Activated CD8-positive, alpha-beta T cell treated with anti-CD3 and anti-CD28 coated beads, Interleukin-2, amount 10 ng/mL, durations not matched to agents 7 days and 5 days (primary cell): ENCODE results near the gene EIPR1. TPM values are rescaled to one million over a fixed set of nuclear protein-coding genes. Genes with fewer than 3 reads are reported as not detected.
A peak's percentile ranks its signal among the peaks of the same experiment; 100 is the strongest.

ENCODE experiments used
- ATAC-seq: fragments of 150-1000 bp; cut with Tn5 transposase; one replicate; pipeline ENCODE4 v1.10.0; 2021; ENCODE audit warnings: moderate library complexity
- CTCF ChIA-PET: fragments of 350-600 bp; sonication (Branson Sonifier 250); formaldehyde crosslinking; loops from one replicate; lab custom pipeline; 2021; ENCODE audit warnings: antibody characterized with exemption; lab: Charles Lee
- POLR2A ChIA-PET: fragments of 350-600 bp; sonication (Branson Sonifier 250); formaldehyde crosslinking; loops from one replicate; lab custom pipeline; 2021; ENCODE audit warnings: antibody characterized with exemption; lab: Charles Lee
- DNase-seq: peaks from one replicate; pipeline ENCODE4 v3.0.0-alpha.2; 2020
- H3K27ac Mint-ChIP-seq: one replicate; pipeline ENCODE4 v1.8.0; 2021; ENCODE audit warnings: mild to moderate bottlenecking, mixed read lengths
- H3K27me3 Mint-ChIP-seq: one replicate; pipeline ENCODE4 v1.8.0; 2021; ENCODE audit warnings: low read depth, mixed read lengths
- H3K36me3 Mint-ChIP-seq: one replicate; pipeline ENCODE4 v1.8.0; 2021; ENCODE audit warnings: low read depth, mixed read lengths
- H3K4me1 Mint-ChIP-seq: one replicate; pipeline ENCODE4 v1.8.0; 2021; ENCODE audit warnings: low read depth, mixed read lengths
- H3K4me3 Mint-ChIP-seq: one replicate; pipeline ENCODE4 v1.8.0; 2021; ENCODE audit warnings: mild to moderate bottlenecking, mixed read lengths
- H3K9me3 Mint-ChIP-seq: one replicate; pipeline ENCODE4 v1.8.0; 2022; ENCODE audit warnings: mixed read lengths; ENCODE audit not compliant: insufficient read depth
- total RNA-seq, 2 experiments: library from RNA; stranded (reverse); gene quantifications; one replicate each; pipeline ENCODE4 v1.2.3, GENCODE V29; 2021

EIPR1 gene
- total RNA-seq, 2 experiments from 2014 or later: 38.9 to 41.4 TPM

DNA sequence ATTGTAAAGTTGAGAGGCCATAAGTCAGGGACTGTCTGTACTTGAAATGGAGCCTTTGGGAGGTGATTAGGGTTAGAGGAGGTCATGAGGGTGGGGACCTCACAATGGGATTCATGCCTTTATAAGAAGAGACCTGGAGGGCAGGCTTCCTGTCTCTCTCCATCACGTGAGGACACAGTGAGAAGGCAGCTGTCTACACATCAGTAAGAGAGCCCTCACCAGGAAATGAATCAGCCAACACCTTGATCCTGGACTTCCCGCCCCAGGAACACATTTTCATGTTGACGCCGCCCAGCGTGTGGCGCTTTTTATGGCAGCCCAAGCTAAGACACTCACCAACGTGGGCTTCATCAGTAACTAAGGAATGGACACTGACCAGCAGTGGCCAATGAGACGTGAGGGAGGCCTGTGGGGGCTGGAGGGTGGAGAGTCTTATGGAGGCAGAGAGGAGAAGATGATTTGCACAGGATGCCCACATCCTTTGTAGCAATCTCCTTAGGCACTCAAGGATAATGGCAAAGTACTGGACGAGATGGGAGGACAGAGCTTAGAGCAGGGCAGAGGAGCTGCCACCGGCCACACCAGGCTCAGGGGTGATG, 162.7 kb downstream of the EIPR1 start:
- ChIA-PET CTCF (no interaction called here), POLR2A (no interaction called here)
- ATAC-seq: no peak
- Mint-ChIP-seq H3K4me1 (peaks cover 14% of the 10 kb centered on the region), H3K4me3 (no peak overlapping the region), H3K27ac (no peak overlapping the region), H3K36me3 (peaks cover 9% of the 10 kb centered on the region), H3K27me3 (no peaks in the 10 kb centered on the region), H3K9me3 (no peaks in the 10 kb centered on the region)
- DNase-seq: no peak

DNA sequence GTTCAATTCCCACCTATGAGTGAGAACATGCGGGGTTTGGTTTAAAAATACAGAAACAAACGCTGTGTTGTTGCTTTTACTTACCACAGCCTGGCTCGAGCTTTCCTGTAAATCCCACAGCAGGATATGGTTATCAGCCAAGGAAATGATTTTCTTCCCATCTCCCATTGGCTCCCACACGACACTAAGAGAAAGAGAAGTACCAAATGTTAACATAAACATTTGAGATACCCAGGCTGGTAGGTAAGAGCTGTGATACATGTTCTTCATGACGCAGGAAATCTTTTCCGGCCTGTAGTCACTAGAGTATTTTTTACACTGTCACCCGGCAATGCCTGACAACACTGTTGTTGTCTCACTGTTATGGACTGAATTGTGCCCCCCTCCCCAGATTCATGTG, 163.6 kb downstream of the EIPR1 start:
- H3K4me1 Mint-ChIP-seq: peaks cover 14% of the 10 kb centered on the region
- POLR2A ChIA-PET: no interaction called here
- no peaks in the 10 kb centered on the region for H3K27me3 Mint-ChIP-seq
- no peaks in the 10 kb centered on the region for H3K9me3 Mint-ChIP-seq
- H3K27ac Mint-ChIP-seq: no peak overlapping the region
- DNase-seq (no peak), ATAC-seq (no peak)
- H3K4me3 Mint-ChIP-seq: no peak overlapping the region
- H3K36me3 Mint-ChIP-seq: peaks cover 8% of the 10 kb centered on the region
- CTCF ChIA-PET: no interaction called here

DNA sequence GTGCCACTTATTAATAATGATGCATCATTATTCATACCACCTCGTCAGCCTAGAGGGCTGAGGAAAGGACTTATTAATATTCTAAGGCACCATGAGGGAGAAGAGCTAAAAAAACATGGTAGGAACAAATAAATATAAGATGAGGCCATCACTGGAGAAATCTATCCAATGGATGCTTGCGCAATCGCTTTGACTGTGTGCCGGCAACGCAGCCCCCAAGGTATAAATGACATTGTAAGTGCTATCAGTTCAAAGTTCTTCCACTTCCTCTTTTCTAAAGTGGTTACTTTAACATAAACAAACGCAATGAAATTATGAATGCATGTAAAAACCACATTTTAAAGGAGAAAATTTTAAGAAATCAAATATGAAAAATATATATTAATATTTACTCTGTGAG, 164.6 kb downstream of the EIPR1 start:
- ChIA-PET CTCF (no interaction called here), POLR2A (no interaction called here)
- no peak for ATAC-seq
- no peak overlapping the region for H3K27ac Mint-ChIP-seq
- peaks cover 14% of the 10 kb centered on the region for H3K4me1 Mint-ChIP-seq
- peaks cover 8% of the 10 kb centered on the region for H3K36me3 Mint-ChIP-seq
- no peak for DNase-seq
- H3K4me3 Mint-ChIP-seq: no peak overlapping the region
- H3K9me3 Mint-ChIP-seq: no peaks in the 10 kb centered on the region
- no peaks in the 10 kb centered on the region for H3K27me3 Mint-ChIP-seq

DNA sequence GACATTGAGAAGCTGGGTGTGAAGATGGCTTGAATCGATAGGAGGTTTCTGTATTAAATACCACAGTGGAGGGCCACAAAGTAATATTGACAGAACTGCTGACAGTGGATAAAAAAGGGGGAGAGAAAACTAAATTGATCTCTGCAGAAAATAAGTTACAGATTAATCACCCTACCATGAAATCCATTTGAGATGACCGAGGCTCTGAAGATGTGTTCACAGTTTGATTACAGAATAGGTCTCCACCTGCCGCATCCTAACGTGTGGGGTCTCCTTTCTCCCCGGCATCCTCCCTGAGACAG, 165.6 kb downstream of the EIPR1 start:
- Mint-ChIP-seq H3K9me3 (no peaks in the 10 kb centered on the region), H3K4me1 (peaks cover 8% of the 10 kb centered on the region), H3K36me3 (peaks cover 8% of the 10 kb centered on the region), H3K27ac (no peak overlapping the region), H3K27me3 (no peaks in the 10 kb centered on the region), H3K4me3 (no peak overlapping the region)
- DNase-seq (no peak), ATAC-seq (no peak)
- CTCF ChIA-PET: no interaction called here
- POLR2A ChIA-PET: no interaction called here

DNA sequence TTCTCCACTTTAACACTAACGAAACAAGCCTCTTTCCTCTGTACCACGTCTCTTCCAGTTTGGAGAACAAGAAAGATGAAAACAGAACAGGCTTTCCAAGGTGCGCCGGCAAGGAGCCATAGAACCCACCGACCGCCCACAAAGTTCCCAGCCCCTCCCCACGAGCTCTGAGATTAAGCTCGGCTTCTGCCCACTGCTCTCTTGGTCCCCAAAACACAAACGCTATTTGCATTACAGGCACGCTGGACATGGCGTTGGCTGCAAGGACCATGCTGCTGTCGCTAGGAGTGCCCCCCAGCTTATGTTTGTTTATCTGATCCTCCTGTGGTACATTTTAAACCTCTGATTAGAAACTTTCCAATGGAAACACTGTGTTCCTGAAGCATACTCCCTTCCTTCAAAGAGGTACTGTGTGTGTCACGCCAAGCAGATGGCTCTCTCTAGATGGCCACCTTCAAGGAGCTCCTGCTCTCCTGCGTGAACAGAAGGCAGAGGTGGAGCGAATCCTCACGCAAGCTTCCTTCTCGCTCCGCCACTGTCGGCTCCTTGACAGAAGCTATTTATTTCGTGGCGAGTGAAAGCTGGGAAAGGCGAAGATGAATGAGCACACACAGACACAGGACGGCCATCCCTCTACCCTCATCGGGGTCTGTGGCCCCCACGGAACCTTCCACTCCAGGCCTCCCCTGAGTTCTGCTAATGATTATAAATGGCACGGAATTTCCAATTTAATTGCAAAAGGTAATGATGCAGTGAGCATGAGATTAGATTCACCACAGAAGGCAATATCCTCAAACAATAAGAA, 166.2 kb downstream of the EIPR1 start:
- no peak for ATAC-seq
- no peak for DNase-seq
- Mint-ChIP-seq H3K27me3 (no peaks in the 10 kb centered on the region), H3K27ac (no peak overlapping the region), H3K36me3 (peaks cover 8% of the 10 kb centered on the region), H3K4me1 (peaks cover 7% of the 10 kb centered on the region), H3K9me3 (no peaks in the 10 kb centered on the region), H3K4me3 (no peak overlapping the region)
- POLR2A ChIA-PET: no interaction called here
- CTCF ChIA-PET: no interaction called here

DNA sequence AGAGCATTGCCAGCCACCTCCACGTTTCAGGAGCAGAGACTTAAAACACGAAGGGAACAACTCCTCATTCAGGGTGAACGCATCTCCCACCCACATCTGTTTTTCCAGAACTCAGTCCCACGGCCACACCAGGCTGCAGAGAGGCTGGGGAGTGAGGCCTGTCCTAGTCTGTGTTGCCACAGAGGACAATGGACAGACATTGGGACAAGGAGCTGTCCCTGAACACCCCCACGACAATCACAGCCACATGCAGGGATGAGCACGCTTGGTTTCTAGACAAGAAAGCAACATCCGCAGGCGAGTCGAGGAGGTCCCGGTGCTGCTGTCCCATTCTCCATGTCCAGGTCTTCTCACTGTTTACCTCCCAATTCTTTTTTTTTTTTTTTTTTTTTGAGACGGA, 167.4 kb downstream of the EIPR1 start:
- POLR2A ChIA-PET: no interaction called here
- CTCF ChIA-PET: no interaction called here
- Mint-ChIP-seq H3K36me3 (peaks cover 10% of the 10 kb centered on the region), H3K27me3 (no peaks in the 10 kb centered on the region), H3K4me1 (peaks cover 7% of the 10 kb centered on the region), H3K27ac (no peak overlapping the region), H3K4me3 (no peak overlapping the region), H3K9me3 (no peaks in the 10 kb centered on the region)
- DNase-seq (no peak), ATAC-seq (no peak)

DNA sequence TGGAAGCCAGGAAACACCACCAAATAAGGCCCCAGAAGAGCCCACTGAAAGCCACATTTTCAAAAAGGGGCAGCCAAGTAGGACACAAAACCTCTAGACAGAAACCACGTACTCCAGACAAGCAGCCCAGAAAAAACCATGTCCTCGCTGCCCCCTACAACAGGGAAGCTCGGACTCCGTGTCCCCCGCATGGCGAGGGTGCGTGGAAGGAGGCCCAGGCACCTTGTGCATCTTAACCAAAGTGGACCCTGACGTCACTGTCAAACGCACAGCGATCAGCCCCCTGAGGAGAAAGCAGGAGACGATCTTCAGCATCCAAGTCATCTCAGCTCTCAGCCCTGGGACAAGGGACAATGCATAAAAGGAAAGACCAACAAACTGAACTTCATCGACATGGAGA, 168.4 kb downstream of the EIPR1 start:
- H3K4me1 Mint-ChIP-seq: no peaks in the 10 kb centered on the region
- peaks cover 6% of the 10 kb centered on the region for H3K36me3 Mint-ChIP-seq
- H3K27me3 Mint-ChIP-seq: no peaks in the 10 kb centered on the region
- ATAC-seq (no peak), DNase-seq (no peak)
- H3K27ac Mint-ChIP-seq: no peak overlapping the region
- ChIA-PET CTCF (no interaction called here), POLR2A (no interaction called here)
- no peak overlapping the region for H3K4me3 Mint-ChIP-seq
- H3K9me3 Mint-ChIP-seq: no peaks in the 10 kb centered on the region

DNA sequence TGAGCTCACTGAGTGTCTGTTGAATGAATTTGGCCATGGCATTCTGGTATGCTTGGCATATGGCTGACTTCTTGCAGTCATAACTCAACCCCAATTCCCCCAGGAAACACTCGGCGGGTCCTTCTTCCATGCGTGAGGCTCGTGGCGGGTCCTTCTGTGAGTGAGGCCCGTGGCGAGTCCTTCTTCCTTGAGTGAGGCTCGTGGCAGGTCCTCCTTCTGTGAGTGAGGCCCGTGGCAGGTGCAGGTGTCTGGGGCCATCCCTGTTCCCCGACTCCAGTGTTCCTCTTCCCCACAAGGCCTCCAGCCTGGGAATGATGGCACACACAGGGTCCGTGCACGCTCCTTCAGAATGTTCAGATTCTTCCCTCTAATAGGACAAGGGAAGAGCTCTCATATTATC, 169.0 kb downstream of the EIPR1 start:
- CTCF ChIA-PET: no interaction called here
- POLR2A ChIA-PET: no interaction called here
- DNase-seq: no peak
- no peaks in the 10 kb centered on the region for H3K4me1 Mint-ChIP-seq
- peaks cover 4% of the 10 kb centered on the region for H3K36me3 Mint-ChIP-seq
- H3K9me3 Mint-ChIP-seq: no peaks in the 10 kb centered on the region
- no peak overlapping the region for H3K27ac Mint-ChIP-seq
- no peak overlapping the region for H3K4me3 Mint-ChIP-seq
- no peaks in the 10 kb centered on the region for H3K27me3 Mint-ChIP-seq
- no peak for ATAC-seq

DNA sequence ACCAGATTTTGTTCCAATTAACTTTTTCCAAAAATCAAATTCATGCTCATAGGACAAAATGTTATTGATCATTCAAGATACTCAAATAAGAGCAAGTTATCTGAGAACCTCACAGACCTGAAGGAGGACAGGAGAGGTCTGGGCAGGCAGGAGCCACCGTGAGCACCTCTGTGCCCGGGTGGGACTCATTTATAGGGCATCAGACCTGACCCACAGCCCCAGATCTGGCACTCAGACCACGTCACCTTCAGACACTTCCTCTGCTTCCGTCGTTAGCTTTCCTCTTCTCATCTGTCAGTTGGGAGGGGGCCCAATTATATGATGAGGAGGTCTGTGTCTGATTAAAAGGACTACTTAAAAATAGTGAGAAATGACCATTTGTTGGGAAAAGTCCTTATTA, 169.4 kb downstream of the EIPR1 start:
- ChIA-PET CTCF (no interaction called here), POLR2A (no interaction called here)
- no peak for DNase-seq
- no peak overlapping the region for H3K27ac Mint-ChIP-seq
- ATAC-seq: no peak
- no peaks in the 10 kb centered on the region for H3K27me3 Mint-ChIP-seq
- no peaks in the 10 kb centered on the region for H3K9me3 Mint-ChIP-seq
- H3K4me3 Mint-ChIP-seq: no peak overlapping the region
- no peaks in the 10 kb centered on the region for H3K4me1 Mint-ChIP-seq
- H3K36me3 Mint-ChIP-seq: peaks cover 2% of the 10 kb centered on the region

DNA sequence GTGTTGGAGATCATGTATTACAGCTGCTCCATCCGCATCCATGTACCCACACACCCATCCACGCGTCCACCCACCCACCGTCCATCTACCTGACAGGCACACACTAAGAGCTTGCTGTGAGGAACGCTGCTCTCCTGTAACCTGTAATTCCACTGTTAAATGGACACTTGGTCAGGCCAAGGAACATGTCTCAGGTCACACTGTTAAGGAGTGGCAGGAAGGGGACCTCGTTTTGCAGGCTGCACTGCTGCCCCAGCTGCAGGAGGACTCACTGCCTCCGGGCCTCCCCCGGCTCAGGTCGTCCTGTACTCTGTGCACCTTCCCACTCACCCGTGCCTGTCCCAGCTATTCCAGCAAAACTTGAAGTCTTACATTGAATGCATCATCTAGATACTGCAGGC, 170.5 kb downstream of the EIPR1 start:
- ATAC-seq (no peak), DNase-seq (no peak)
- Mint-ChIP-seq H3K4me3 (no peak overlapping the region), H3K27me3 (no peaks in the 10 kb centered on the region), H3K36me3 (peaks cover 2% of the 10 kb centered on the region), H3K4me1 (no peaks in the 10 kb centered on the region), H3K9me3 (no peaks in the 10 kb centered on the region), H3K27ac (no peak overlapping the region)
- CTCF ChIA-PET: no interaction called here
- POLR2A ChIA-PET: no interaction called here

DNA sequence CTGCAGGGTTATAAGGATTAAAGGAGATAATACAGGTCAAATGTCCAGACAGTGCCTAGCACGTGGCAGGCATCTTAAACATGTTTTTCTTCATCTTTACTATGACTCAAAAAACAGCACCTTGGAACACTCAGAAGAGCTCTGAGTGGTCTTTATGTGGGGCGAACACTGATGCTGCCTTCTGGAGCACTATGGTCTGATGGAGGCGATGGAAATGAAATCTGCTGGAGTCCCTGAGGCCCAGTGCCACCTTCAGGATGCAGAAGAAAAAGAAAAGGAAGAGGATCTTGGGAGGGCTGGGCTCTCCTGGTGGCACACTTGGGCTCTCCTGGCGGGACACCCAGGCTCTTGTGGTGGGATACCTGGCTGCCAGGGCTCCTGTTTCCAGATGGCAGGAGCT, 171.8 kb downstream of the EIPR1 start:
- DNase-seq (no peak), ATAC-seq (no peak)
- peaks cover 2% of the 10 kb centered on the region for H3K36me3 Mint-ChIP-seq
- peak overlapping the region; percentile 63 for H3K27ac Mint-ChIP-seq
- no peaks in the 10 kb centered on the region for H3K9me3 Mint-ChIP-seq
- no peaks in the 10 kb centered on the region for H3K4me1 Mint-ChIP-seq
- no peak overlapping the region for H3K4me3 Mint-ChIP-seq
- ChIA-PET POLR2A (no interaction called here), CTCF (no interaction called here)
- no peaks in the 10 kb centered on the region for H3K27me3 Mint-ChIP-seq

DNA sequence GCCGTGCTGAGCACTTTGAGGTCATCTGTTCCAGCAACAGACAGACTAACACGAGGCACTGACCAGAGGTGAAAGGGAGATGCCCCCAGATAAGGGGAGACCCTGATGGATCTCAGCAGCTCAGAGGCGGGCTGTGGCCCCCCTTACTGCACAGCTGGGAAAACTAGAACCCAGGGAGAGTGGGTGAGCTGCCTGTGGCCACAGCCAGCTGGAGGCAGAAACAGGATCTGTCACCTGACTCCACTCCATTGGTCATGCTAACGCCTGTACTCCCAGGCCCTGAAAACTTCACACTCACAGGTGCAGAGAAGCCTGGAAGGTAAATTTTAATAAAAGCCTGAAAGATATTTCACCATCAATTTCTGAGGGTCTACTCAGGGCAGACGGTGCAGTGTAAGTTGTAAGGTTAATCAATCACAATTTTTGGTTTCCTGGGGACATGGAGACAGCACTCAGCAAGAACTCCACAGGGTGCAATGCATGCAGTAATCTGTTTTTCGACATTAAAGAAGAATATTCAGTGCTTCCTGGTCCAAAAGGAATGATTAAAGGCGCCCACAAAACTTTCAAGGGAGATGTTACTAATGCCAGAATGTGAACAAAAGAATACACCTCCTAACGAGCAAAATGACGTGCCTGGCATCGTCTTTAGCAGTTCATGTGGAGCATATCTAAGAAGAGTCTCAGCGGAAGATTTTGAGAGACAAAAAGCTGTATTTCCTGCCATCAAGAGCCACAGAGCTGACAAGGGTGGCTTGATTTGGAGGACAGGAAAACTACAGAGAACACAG, 173.4 kb downstream of the EIPR1 start:
- no peak for ATAC-seq
- Mint-ChIP-seq H3K27me3 (no peaks in the 10 kb centered on the region), H3K9me3 (no peaks in the 10 kb centered on the region), H3K27ac (peak overlapping the region; percentile 69), H3K4me3 (no peak overlapping the region), H3K4me1 (peaks cover 7% of the 10 kb centered on the region), H3K36me3 (peaks cover 2% of the 10 kb centered on the region)
- POLR2A ChIA-PET: no interaction called here
- CTCF ChIA-PET: no interaction called here
- no peak for DNase-seq
